ENCODE data around the gene SMARCE1. TPM values are rescaled to one million over a fixed set of nuclear protein-coding genes. Genes with fewer than 3 reads are reported as not detected.

The SMARCE1 gene
- 10 to 100 TPM; 66.5 to 88.3 (median 76.0) TPM for total RNA-seq

DNA sequence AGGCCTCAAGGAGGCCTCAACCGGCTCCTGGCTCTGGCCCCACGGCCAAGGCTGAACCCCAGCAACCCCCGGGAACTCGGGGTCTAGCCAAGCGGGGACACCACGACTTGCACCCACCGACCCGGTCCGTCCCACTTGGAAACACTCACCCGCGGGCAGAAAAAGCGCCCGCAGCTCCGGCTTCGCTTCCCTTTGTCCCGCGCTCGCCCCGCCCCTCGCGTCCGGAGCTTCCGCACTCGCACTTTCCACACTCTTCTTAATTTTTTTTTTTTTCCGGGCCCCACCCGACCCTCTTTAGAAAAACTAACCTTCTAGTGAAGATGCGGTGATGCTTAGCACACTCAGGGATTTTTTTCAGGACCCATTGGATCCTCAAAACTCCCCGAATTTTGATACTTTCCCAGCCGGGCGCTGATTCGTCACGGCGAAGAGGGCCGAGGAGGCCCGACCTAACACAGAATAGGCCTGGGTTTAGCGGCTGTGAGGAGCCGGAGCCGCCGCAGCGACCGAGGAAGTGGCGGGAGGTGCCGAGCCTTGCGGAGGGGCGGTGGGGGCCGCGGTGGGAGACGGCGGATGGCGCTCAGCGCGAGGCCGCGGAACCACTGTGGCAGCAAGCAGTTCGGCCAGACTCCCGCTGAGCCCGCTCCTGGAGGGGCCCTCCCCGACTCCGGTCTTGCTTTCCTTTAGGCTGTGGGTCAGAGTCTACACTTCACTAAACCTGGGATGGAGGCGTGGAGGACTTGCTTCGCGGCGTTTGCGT lies at the start of gene SMARCE1:
Gene SMARCE1, minus strand, starts transcription at position 195 of the 760 bp plus-strand sequence. CDS start 2,016 bp downstream, outside the sequence.
- ATAC-seq (ENCODE audit: low FRiP score) (peak; percentile 82), DNase-seq (ENCODE audit: low spot score) (no peak)
- TF ChIP-seq, protein P1, sequence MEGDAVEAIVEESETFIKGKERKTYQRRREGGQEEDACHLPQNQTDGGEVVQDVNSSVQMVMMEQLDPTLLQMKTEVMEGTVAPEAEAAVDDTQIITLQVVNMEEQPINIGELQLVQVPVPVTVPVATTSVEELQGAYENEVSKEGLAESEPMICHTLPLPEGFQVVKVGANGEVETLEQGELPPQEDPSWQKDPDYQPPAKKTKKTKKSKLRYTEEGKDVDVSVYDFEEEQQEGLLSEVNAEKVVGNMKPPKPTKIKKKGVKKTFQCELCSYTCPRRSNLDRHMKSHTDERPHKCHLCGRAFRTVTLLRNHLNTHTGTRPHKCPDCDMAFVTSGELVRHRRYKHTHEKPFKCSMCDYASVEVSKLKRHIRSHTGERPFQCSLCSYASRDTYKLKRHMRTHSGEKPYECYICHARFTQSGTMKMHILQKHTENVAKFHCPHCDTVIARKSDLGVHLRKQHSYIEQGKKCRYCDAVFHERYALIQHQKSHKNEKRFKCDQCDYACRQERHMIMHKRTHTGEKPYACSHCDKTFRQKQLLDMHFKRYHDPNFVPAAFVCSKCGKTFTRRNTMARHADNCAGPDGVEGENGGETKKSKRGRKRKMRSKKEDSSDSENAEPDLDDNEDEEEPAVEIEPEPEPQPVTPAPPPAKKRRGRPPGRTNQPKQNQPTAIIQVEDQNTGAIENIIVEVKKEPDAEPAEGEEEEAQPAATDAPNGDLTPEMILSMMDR (IDR thresholded peaks at IDR 0.05) = no peak

DNA sequence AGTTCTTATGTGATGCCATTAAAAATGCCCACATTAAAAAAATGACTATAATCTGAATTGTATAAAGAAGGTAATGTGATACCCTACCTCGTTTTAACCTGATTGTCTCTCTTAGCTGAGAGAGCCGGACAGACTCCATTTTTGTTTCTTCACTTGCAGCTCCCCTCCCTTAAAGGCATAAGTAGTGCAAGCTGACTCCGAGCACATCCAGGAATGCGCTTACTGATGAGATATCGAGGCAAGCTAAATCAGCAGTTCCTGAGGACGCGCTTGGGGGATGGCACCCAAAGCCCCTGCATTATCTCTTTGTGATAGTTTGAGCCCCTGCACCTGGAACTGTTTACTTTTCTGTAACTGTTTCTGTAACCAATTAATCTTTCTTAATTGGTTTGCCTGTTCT lies 49.7 kb upstream of the SMARCE1 start:
- TF ChIP-seq, protein P1 (IDR thresholded peaks at IDR 0.05) = no peak
- ATAC-seq (ENCODE audit: low FRiP score) = no peak
- no peak for DNase-seq (ENCODE audit: low spot score)

DNA sequence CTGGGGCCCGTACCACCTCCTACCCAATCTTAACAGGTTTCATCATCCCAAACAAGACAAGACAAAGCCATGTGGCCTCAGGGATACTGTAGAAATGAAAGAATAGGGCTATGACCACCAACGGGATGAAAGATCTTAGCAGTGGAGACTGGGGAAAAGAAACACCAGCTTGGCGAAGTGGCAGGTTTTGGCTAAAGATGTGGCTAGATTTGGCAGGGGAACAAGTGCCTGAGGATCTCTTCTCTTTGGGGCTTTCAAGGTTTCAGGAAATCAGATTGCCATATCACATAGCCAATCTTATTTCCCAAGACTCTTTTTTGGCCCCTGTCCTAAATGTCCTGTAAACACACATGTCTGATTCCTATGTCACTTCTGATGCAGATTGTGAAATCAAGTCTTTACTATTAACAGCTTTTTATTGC lies 49.0 kb upstream of the SMARCE1 start:
- TF ChIP-seq, protein P1 (IDR thresholded peaks at IDR 0.05) = no peak

DNA sequence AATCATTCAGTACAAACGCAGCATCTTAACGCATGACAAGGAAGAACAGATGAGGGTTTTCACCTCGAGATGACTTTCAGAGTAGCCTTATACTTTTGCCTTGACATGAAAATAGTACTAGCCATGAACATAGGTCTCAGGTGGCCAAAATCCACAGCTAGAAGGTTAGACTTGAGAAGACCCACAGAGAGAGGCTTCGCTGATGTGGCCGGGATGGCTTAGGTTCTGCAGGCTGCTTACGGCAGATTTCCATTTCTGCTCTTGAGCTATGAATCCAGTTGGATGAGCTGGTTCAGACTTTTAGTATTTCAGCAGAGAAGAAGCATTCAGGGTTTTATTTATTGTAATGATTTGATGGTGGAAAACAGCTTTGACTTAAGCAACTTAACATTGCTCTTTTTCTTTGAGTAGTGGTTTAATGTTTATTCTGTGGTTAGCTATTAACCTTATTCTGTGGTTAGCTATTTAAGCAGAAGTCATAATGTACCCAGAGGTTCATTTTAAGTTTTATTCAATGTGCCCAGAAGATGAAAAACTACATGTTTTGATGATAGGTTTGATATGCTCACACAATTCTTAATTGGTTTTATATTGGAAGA lies 48.4 kb upstream of the SMARCE1 start:
- DNase-seq (ENCODE audit: low spot score) (no peak), ATAC-seq (ENCODE audit: low FRiP score) (no peak)
- TF ChIP-seq, protein P1 (IDR thresholded peaks at IDR 0.05) = no peak

More for the DNA sequence above, 49.0 kb upstream of the SMARCE1 start:
- ATAC-seq (ENCODE audit: low FRiP score) (no peak), DNase-seq (ENCODE audit: low spot score) (no peak)

DNA sequence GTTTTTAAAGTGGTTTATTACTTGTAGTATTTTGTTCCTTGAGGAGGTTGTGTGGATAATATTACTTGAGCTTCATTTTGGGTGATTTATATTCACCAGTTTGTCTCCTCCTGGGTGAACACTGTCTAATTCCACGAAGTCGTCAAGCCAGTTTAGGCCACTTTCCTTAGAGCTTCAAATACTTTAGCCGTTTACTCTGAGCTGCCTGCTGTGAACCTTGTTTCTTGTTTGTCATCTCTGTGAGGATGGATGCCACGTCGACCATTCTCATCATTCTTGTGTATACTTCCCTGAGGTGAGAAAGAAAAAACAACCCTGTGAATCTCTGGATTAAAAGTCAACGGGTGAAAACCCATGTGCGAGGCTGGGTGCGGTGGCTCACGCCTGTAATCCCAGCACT lies 47.0 kb upstream of the SMARCE1 start:
- TF ChIP-seq, protein P1 (IDR thresholded peaks at IDR 0.05) = no peak
- ATAC-seq (ENCODE audit: low FRiP score) (no peak), DNase-seq (ENCODE audit: low spot score) (no peak)

DNA sequence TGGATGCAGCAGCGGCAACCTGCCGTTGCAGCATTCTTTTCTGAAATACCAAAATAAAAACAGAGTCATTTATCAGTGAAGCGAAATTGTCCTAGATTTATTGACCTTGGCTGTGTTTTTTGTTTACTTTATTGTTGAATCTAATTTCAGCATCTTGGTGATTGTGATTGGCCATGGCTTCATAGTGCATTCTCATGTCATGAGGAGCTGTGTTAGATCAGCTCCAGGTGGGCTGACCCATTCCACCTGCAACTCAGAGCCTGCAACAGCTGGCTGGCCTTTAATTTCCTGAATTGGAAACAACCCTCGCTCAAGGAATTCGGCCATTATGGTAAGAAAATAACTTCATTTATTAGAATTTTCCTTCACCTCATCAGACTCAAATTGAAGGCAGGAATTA lies 39.5 kb upstream of the SMARCE1 start:
- ATAC-seq (ENCODE audit: low FRiP score) (no peak), DNase-seq (ENCODE audit: low spot score) (no peak)
- TF ChIP-seq, protein P1 (IDR thresholded peaks at IDR 0.05) = no peak

DNA sequence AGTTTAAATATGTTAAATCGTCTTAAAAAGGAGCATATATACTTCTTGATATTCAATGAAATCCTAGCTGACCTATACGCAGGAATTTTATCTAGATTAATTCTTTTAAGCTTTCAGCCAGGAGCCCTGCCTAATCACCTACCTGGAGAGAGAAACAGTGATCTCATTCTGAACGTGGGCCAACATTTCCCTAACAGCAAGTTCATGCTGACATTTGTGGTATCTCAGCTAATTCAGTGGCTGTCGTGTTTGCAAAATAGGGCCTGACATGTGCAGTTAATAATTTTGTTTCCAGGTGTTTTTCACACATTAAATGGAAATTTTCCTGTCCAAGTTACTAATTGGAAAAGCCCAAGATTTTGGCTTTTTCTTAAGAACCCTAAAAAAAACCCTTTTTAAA lies 38.6 kb upstream of the SMARCE1 start:
- TF ChIP-seq, protein P1 (IDR thresholded peaks at IDR 0.05) = no peak
- ATAC-seq (ENCODE audit: low FRiP score) = no peak
- DNase-seq (ENCODE audit: low spot score) = no peak
